ENCODE data around the gene MS4A14. TPM values are rescaled to one million over a fixed set of nuclear protein-coding genes. Genes with fewer than 3 reads are reported as not detected.

Gene MS4A14
- total and polyA plus RNA-seq, 4 donors: 0.06 to 1.1 (median 0.18) TPM

- DNase-seq (ENCODE audit: low spot score): no peak
- Histone ChIP-seq H3K9me3 (ENCODE audit: control insufficient read depth in 4 of 4, low read length in 3 of 4) (no peaks in the 10 kb centered on the region), H3K27ac (ENCODE audit: low read depth in 1 of 2, low read length in 2 of 2) (no peak overlapping the region), H3K9ac (ENCODE audit: low read depth in 1 of 2, low read length in 2 of 2) (no peak overlapping the region), H3K4me1 (ENCODE audit: control insufficient read depth in 4 of 4, insufficient read depth in 4 of 4, low read length in 3 of 4) (no peaks in the 10 kb centered on the region), H3K4me3 (ENCODE audit: low read depth in 1 of 3, low read length in 3 of 3) (no peak overlapping the region), H3K27me3 (ENCODE audit: control insufficient read depth in 4 of 4, insufficient read depth in 4 of 4, low read length in 3 of 4) (peaks cover 0 to 3% (median 0%) of the 10 kb centered on the region in 4 donors), H3K36me3 (ENCODE audit: control insufficient read depth in 4 of 4, insufficient read depth in 3 of 4, low read depth in 1 of 4, low read length in 3 of 4) (no peaks in the 10 kb centered on the region)
- TF ChIP-seq ATF3 (IDR thresholded peaks at IDR 0.05) (no peak), FOXA2 (IDR thresholded peaks at IDR 0.05) (no peak), FOXA1 (IDR thresholded peaks at IDR 0.05) (no peak), HNF4A (conservative IDR thresholded peaks at IDR 0.05) (no peak), YY1 (IDR thresholded peaks at IDR 0.05) (no peak), SP1 (IDR thresholded peaks at IDR 0.05) (no peak), GABPA (IDR thresholded peaks at IDR 0.05 in 1 of 2, conservative IDR thresholded peaks at IDR 0.05 in 1 of 2) (no peak), ZBTB33 (IDR thresholded peaks at IDR 0.05) (no peak), TAF1 (conservative IDR thresholded peaks at IDR 0.05) (no peak), EGR1 (IDR thresholded peaks at IDR 0.05; ENCODE audit: low read depth in 2 of 2) (no peak), JUND (IDR thresholded peaks at IDR 0.05) (no peak), NR2F2 (IDR thresholded peaks at IDR 0.05) (no peak)
- 54% methylated on average over 3 of the region's 3 CpGs for WGBS
Observed at GRCh38 chr11:60372767-60373166, 23.5 kb upstream of the MS4A14 start.

GRCh38 chr11:60375316-60375715 is 20.9 kb upstream of the MS4A14 start:
- H3K9me3 ChIP-seq (ENCODE audit: control insufficient read depth in 4 of 4, low read length in 3 of 4): no peaks in the 10 kb centered on the region
- no peaks in the 10 kb centered on the region for H3K4me1 ChIP-seq (ENCODE audit: control insufficient read depth in 4 of 4, insufficient read depth in 4 of 4, low read length in 3 of 4)
- H3K27ac ChIP-seq (ENCODE audit: low read depth in 1 of 2, low read length in 2 of 2): no peak overlapping the region
- no peak overlapping the region for H3K9ac ChIP-seq (ENCODE audit: low read depth in 1 of 2, low read length in 2 of 2)
- DNase-seq (ENCODE audit: low spot score): no peak
- no peak overlapping the region for H3K4me3 ChIP-seq (ENCODE audit: low read depth in 1 of 3, low read length in 3 of 3)
- WGBS: 87% methylated on average over 3 of the region's 3 CpGs
- no peaks in the 10 kb centered on the region for H3K36me3 ChIP-seq (ENCODE audit: control insufficient read depth in 4 of 4, insufficient read depth in 3 of 4, low read depth in 1 of 4, low read length in 3 of 4)
- H3K27me3 ChIP-seq (ENCODE audit: control insufficient read depth in 4 of 4, insufficient read depth in 4 of 4, low read length in 3 of 4): peaks cover 0 to 3% (median 0%) of the 10 kb centered on the region in 4 donors
- TF ChIP-seq FOXA1 (IDR thresholded peaks at IDR 0.05) (no peak), ATF3 (IDR thresholded peaks at IDR 0.05) (no peak), TAF1 (conservative IDR thresholded peaks at IDR 0.05) (no peak), YY1 (IDR thresholded peaks at IDR 0.05) (no peak), HNF4G (IDR thresholded peaks at IDR 0.05) (no peak)

- Histone ChIP-seq H3K36me3 (ENCODE audit: control insufficient read depth in 4 of 4, insufficient read depth in 3 of 4, low read depth in 1 of 4, low read length in 3 of 4) (no peaks in the 10 kb centered on the region), H3K9ac (ENCODE audit: low read depth in 1 of 2, low read length in 2 of 2) (no peak overlapping the region), H3K4me3 (ENCODE audit: low read depth in 1 of 3, low read length in 3 of 3) (no peak overlapping the region), H3K4me1 (ENCODE audit: control insufficient read depth in 4 of 4, insufficient read depth in 4 of 4, low read length in 3 of 4) (no peaks in the 10 kb centered on the region), H3K27ac (ENCODE audit: low read depth in 1 of 2, low read length in 2 of 2) (no peak overlapping the region), H3K27me3 (ENCODE audit: control insufficient read depth in 4 of 4, insufficient read depth in 4 of 4, low read length in 3 of 4) (peaks cover 0 to 3% (median 0%) of the 10 kb centered on the region in 4 donors), H3K9me3 (ENCODE audit: control insufficient read depth in 4 of 4, low read length in 3 of 4) (no peaks in the 10 kb centered on the region)
- WGBS: 83% methylated on average over 3 of the region's 3 CpGs
- TF ChIP-seq CTCF (IDR thresholded peaks at IDR 0.05; ENCODE audit: low read depth, low read length, missing input control) (no peak), HNF4G (IDR thresholded peaks at IDR 0.05) (no peak), ATF3 (IDR thresholded peaks at IDR 0.05) (no peak)
- no peak for DNase-seq (ENCODE audit: low spot score)
Observed at GRCh38 chr11:60376601-60377000, 19.7 kb upstream of the MS4A14 start.

All from liver (tissue), 9 donors.